ENCODE data around the gene GLB1L2.

The GLB1L2 gene

DNA sequence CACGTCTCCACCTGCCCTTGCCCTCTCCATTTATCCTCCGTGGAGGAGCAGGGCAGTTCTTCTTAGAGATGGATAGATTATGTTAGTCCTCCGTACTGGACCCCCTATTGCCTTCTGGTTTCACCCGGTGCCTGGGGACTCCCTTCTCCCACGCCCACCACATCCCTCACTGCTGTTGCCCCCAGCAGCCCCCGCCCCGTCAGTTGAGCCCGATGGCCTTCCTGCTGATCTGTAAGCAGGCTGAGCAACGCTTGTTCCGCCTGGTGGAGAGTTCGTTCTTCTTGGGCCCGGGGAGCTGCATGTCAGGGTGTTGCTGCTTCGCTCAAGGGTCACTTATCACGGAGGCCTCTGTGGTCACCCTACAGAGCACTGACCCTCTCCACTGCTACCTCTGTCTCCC is 46.1 kb downstream of the GLB1L2 start:
- TF ChIP-seq, protein P1, sequence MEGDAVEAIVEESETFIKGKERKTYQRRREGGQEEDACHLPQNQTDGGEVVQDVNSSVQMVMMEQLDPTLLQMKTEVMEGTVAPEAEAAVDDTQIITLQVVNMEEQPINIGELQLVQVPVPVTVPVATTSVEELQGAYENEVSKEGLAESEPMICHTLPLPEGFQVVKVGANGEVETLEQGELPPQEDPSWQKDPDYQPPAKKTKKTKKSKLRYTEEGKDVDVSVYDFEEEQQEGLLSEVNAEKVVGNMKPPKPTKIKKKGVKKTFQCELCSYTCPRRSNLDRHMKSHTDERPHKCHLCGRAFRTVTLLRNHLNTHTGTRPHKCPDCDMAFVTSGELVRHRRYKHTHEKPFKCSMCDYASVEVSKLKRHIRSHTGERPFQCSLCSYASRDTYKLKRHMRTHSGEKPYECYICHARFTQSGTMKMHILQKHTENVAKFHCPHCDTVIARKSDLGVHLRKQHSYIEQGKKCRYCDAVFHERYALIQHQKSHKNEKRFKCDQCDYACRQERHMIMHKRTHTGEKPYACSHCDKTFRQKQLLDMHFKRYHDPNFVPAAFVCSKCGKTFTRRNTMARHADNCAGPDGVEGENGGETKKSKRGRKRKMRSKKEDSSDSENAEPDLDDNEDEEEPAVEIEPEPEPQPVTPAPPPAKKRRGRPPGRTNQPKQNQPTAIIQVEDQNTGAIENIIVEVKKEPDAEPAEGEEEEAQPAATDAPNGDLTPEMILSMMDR (IDR thresholded peaks at IDR 0.05; ENCODE audit: insufficient read depth, low read length), result no peak
- TF ChIP-seq POLR2AphosphoS5 (IDR thresholded peaks at IDR 0.05; ENCODE audit: low read depth), result no peak
- no peak for TF ChIP-seq GABPA (IDR thresholded peaks at IDR 0.05; ENCODE audit: low read depth)
- TF ChIP-seq, protein P2, sequence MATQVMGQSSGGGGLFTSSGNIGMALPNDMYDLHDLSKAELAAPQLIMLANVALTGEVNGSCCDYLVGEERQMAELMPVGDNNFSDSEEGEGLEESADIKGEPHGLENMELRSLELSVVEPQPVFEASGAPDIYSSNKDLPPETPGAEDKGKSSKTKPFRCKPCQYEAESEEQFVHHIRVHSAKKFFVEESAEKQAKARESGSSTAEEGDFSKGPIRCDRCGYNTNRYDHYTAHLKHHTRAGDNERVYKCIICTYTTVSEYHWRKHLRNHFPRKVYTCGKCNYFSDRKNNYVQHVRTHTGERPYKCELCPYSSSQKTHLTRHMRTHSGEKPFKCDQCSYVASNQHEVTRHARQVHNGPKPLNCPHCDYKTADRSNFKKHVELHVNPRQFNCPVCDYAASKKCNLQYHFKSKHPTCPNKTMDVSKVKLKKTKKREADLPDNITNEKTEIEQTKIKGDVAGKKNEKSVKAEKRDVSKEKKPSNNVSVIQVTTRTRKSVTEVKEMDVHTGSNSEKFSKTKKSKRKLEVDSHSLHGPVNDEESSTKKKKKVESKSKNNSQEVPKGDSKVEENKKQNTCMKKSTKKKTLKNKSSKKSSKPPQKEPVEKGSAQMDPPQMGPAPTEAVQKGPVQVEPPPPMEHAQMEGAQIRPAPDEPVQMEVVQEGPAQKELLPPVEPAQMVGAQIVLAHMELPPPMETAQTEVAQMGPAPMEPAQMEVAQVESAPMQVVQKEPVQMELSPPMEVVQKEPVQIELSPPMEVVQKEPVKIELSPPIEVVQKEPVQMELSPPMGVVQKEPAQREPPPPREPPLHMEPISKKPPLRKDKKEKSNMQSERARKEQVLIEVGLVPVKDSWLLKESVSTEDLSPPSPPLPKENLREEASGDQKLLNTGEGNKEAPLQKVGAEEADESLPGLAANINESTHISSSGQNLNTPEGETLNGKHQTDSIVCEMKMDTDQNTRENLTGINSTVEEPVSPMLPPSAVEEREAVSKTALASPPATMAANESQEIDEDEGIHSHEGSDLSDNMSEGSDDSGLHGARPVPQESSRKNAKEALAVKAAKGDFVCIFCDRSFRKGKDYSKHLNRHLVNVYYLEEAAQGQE (IDR thresholded peaks at IDR 0.05; ENCODE audit: insufficient replicate concordance, low read depth), result no peak
- no peak for TF ChIP-seq SPI1 (IDR thresholded peaks at IDR 0.05; ENCODE audit: borderline replicate concordance, low read depth)
- no peak overlapping the region for H3K4me3 ChIP-seq (replicated peaks; ENCODE audit: insufficient read depth, low read length)
- DNase-seq (ENCODE audit: low read depth in 1 of 2, low spot score in 1 of 2), result no peak
- H3K27ac ChIP-seq (replicated peaks), result no peak overlapping the region
- no peaks in the 10 kb centered on the region for H3K27me3 ChIP-seq (ENCODE audit: insufficient read depth, poor library complexity, severe bottlenecking)

DNA sequence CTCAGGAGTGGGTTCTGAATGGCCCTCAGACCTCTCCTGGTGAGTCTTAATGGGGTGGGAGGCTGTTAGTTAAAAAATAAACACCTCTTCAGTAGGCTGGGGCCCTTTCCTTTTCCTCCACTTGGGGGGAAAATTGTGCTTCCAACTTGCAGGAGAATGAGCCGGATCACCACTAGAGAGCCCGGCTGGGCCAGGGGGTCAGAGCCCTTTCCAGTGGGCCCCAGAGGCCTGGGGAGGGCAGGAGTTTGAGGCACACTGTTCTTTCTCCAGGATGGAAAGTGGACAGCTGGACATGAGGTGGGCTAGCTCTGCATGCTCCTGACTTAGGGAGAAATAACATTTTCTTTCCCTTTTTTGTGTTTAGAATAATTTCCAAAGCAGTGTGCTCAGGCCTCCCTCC is 47.5 kb downstream of the GLB1L2 start:
- no peak for TF ChIP-seq SPI1 (IDR thresholded peaks at IDR 0.05; ENCODE audit: borderline replicate concordance, low read depth)
- no peak for TF ChIP-seq GABPA (IDR thresholded peaks at IDR 0.05; ENCODE audit: low read depth)
- TF ChIP-seq, protein P1 (IDR thresholded peaks at IDR 0.05; ENCODE audit: insufficient read depth, low read length), result no peak
- TF ChIP-seq POLR2AphosphoS5 (IDR thresholded peaks at IDR 0.05; ENCODE audit: low read depth), result no peak
- TF ChIP-seq, protein P2 (IDR thresholded peaks at IDR 0.05; ENCODE audit: insufficient replicate concordance, low read depth), result no peak
- no peak for DNase-seq (ENCODE audit: low read depth in 1 of 2, low spot score in 1 of 2)
- Histone ChIP-seq H3K4me3 (replicated peaks; ENCODE audit: insufficient read depth, low read length) (no peak overlapping the region), H3K27ac (replicated peaks) (no peak overlapping the region), H3K27me3 (ENCODE audit: insufficient read depth, poor library complexity, severe bottlenecking) (no peaks in the 10 kb centered on the region)

DNA sequence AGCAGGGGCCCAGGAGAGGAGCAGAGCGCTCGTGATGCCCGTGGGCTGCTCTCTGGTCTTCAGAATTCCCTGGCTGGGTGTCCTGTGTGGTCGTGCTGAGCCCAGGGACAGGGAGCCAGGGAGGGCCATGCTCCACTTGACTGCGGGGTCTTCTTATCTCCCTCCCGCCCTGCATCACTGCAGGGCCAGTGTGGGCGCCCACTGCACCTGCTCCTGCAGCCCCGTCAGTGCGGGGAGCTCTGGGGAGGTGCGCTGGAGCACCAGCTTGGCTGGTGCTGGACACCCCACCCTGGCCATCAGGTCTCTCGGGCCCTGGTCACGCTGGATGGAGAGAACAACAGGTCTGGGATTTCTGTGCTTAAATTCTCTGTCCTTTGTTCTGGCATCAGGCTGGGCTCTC is 48.4 kb downstream of the GLB1L2 start:
- Histone ChIP-seq H3K27me3 (ENCODE audit: insufficient read depth, poor library complexity, severe bottlenecking) (no peaks in the 10 kb centered on the region), H3K4me3 (replicated peaks; ENCODE audit: insufficient read depth, low read length) (no peak overlapping the region), H3K27ac (replicated peaks) (no peak overlapping the region)
- no peak for TF ChIP-seq SPI1 (IDR thresholded peaks at IDR 0.05; ENCODE audit: borderline replicate concordance, low read depth)
- no peak for TF ChIP-seq GABPA (IDR thresholded peaks at IDR 0.05; ENCODE audit: low read depth)
- TF ChIP-seq, protein P2 (IDR thresholded peaks at IDR 0.05; ENCODE audit: insufficient replicate concordance, low read depth), result no peak
- TF ChIP-seq, protein P1 (IDR thresholded peaks at IDR 0.05; ENCODE audit: insufficient read depth, low read length), result no peak
- TF ChIP-seq POLR2AphosphoS5 (IDR thresholded peaks at IDR 0.05; ENCODE audit: low read depth), result no peak
- DNase-seq (ENCODE audit: low read depth in 1 of 2, low spot score in 1 of 2), result no peak
